Measurements from ENCODE around the gene ANKRD65.

- TF ChIP-seq POLR2AphosphoS5 (IDR thresholded peaks at IDR 0.05; ENCODE audit: low read depth) (no peak), CTCF (IDR thresholded peaks at IDR 0.05; ENCODE audit: insufficient read depth, low read length) (peak; percentile 97), GABPA (IDR thresholded peaks at IDR 0.05; ENCODE audit: low read depth) (no peak), SPI1 (IDR thresholded peaks at IDR 0.05; ENCODE audit: borderline replicate concordance, low read depth) (no peak)
These were observed 20.2 kb upstream of the ANKRD65 start for GRCh38 chr1:1441002-1441888.
